ENCODE data around the gene PVALEF.

DNA sequence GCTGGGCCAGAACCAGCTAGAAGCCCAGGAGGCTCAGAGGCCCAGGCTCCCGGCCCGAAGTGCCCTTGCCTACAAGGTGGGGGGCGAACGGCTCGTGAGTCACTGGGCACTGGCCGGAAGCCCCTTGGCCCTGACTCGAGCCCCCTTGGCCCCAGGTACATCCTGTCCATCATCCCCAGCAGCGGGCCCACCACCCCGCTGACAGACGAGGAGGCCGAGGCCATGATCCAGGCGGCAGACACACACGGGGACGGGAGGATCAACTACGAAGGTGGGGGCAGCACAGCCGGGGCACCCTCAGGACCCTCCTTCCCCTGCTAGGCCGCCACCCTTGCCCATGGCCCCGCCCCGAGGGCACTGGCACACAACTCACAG is 16.5 kb downstream of the PVALEF start:
- TF ChIP-seq, protein P1, sequence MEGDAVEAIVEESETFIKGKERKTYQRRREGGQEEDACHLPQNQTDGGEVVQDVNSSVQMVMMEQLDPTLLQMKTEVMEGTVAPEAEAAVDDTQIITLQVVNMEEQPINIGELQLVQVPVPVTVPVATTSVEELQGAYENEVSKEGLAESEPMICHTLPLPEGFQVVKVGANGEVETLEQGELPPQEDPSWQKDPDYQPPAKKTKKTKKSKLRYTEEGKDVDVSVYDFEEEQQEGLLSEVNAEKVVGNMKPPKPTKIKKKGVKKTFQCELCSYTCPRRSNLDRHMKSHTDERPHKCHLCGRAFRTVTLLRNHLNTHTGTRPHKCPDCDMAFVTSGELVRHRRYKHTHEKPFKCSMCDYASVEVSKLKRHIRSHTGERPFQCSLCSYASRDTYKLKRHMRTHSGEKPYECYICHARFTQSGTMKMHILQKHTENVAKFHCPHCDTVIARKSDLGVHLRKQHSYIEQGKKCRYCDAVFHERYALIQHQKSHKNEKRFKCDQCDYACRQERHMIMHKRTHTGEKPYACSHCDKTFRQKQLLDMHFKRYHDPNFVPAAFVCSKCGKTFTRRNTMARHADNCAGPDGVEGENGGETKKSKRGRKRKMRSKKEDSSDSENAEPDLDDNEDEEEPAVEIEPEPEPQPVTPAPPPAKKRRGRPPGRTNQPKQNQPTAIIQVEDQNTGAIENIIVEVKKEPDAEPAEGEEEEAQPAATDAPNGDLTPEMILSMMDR (IDR thresholded peaks at IDR 0.05), result no peak
- no peak for TF ChIP-seq POLR2A (IDR thresholded peaks at IDR 0.05)
